Transverse colon (tissue), 3 donors: ENCODE data around the gene OR10G7.

Source experiments
- EP300 ChIP-seq: sonication (generic); formaldehyde crosslinking; IDR thresholded peaks from one replicate; pipeline ENCODE4 v1.6.1; 2017; ENCODE audit warnings: antibody characterized with exemption, low read depth
- POLR2A ChIP-seq: fragments of 450-650 bp; IDR thresholded peaks from one replicate; pipeline ENCODE4 v1.6.1; 2016; ENCODE audit warnings: antibody characterized with exemption, mild to moderate bottlenecking, moderate library complexity
- POLR2AphosphoS5 ChIP-seq, 3 donors: sonication (generic); formaldehyde crosslinking; IDR thresholded peaks; one replicate each; pipeline ENCODE4 v1.6.1; 2016; ENCODE audit warnings: antibody characterized with exemption in 3 of 3

DNA sequence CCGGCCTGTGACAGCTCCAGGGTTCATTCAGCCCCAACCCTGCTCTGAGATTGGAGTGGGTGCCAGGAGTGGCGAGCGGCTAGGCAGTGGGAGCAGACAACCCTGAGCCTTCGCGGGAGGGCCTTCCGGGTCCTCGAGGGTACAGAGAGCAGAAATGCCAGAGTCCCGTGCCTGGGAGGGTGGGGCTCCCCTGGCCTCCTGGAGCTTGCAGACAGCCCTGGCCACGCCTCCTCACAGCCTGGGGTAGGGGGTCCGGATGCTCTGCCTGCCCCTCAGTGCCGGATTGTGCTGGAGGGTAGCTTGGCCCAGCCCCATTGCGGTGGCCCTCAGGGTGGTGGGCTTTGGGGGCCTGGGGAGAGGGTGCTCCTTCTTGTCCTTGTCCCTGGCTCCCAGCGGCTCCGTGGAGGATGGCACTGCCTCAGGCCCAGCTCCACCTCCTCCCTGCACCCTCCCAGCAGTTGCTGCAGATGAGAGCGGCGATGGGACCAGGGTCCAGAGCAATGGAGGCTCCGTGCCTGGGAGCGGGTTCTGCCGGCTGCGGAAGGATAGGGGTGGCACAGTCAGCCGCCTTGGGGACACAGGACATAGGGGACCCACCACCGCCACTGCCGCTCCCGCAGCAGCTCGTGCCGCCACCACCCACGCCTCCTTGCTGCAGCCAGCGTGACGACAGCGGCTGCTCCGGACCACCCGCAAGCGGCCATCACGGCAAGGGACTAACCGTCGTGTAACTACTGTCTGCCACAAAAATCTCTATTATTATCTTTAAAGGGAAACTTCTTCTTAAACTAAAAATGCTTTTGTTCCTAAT lies 34.9 kb upstream of the OR10G7 start:
- TF ChIP-seq POLR2A = peak; percentile 21
- no peak for TF ChIP-seq POLR2AphosphoS5 (IDR thresholded peaks at IDR 0.05)
- no peak for TF ChIP-seq EP300
